Activated naive CD4-positive, alpha-beta T cell treated with Interleukin-2 at 50 U/mL for 16 hours (primary cell): ENCODE results near the gene TMEM232.
"Not testable (repeated sequence)": the region's sequence is repeated elsewhere in the genome, so short reads cannot be mapped to it uniquely, and the experiment has no call there.

Experiments
- DNase-seq: peaks from one replicate; pipeline ENCODE4 v3.0.0-alpha.2; 2020

The TMEM232 gene

GRCh38 chr5:110705349-110705748 lies 21.1 kb downstream of the TMEM232 start:
- DNase-seq, result no peak

GRCh38 chr5:110703481-110703880 lies 23.0 kb downstream of the TMEM232 start:
- no peak for DNase-seq

GRCh38 chr5:110702704-110703103 lies 23.8 kb downstream of the TMEM232 start:
- no peak for DNase-seq

- no peak for DNase-seq
Observed at GRCh38 chr5:110702300-110702699, 24.2 kb downstream of the TMEM232 start.

- not testable (repeated sequence) for DNase-seq
Observed at GRCh38 chr5:110692669-110693068, 33.8 kb downstream of the TMEM232 start.

GRCh38 chr5:110690587-110690986 lies 35.9 kb downstream of the TMEM232 start:
- DNase-seq, result not testable (repeated sequence)

GRCh38 chr5:110687485-110687884 lies 39.0 kb downstream of the TMEM232 start:
- DNase-seq, result no peak

GRCh38 chr5:110686270-110686669 lies 40.2 kb downstream of the TMEM232 start:
- no peak for DNase-seq

- DNase-seq, result no peak
Observed at GRCh38 chr5:110681953-110682352, 44.5 kb downstream of the TMEM232 start.

- DNase-seq, result no peak
Observed at GRCh38 chr5:110681109-110681508, 45.4 kb downstream of the TMEM232 start.

GRCh38 chr5:110676554-110676953 lies 49.9 kb downstream of the TMEM232 start:
- not testable (repeated sequence) for DNase-seq

- no peak for DNase-seq
Observed at GRCh38 chr5:110665184-110665726, 61.2 kb downstream of the TMEM232 start.

- no peak for DNase-seq
Observed at GRCh38 chr5:110663525-110663924, 62.9 kb downstream of the TMEM232 start.

GRCh38 chr5:110658006-110658405 lies 68.5 kb downstream of the TMEM232 start:
- no peak for DNase-seq

- DNase-seq, result no peak
Observed at GRCh38 chr5:110653231-110653970, 73.1 kb downstream of the TMEM232 start.

GRCh38 chr5:110651507-110651906 lies 75.0 kb downstream of the TMEM232 start:
- no peak for DNase-seq

GRCh38 chr5:110644357-110644756 lies 82.1 kb downstream of the TMEM232 start:
- no peak for DNase-seq

- no peak for DNase-seq
Observed at GRCh38 chr5:110638970-110639902, 87.2 kb downstream of the TMEM232 start.

GRCh38 chr5:110634475-110634874 lies 92.0 kb downstream of the TMEM232 start:
- DNase-seq, result no peak

GRCh38 chr5:110631236-110631635 lies 95.2 kb downstream of the TMEM232 start:
- DNase-seq, result no peak

GRCh38 chr5:110630350-110630749 lies 96.1 kb downstream of the TMEM232 start:
- no peak for DNase-seq

- no peak for DNase-seq
Observed at GRCh38 chr5:110625376-110625999, 101.0 kb downstream of the TMEM232 start.

- DNase-seq, result no peak
Observed at GRCh38 chr5:110623874-110624273, 102.6 kb downstream of the TMEM232 start.
